Muscle layer of colon (tissue), 2 donors: ENCODE results near the gene HES5.
A peak's percentile ranks its signal among the peaks of the same experiment; 100 is the strongest.
"Not testable (repeated sequence)": the region's sequence is repeated elsewhere in the genome, so short reads cannot be mapped to it uniquely, and the experiment has no call there.

Source experiments
- H3K27ac ChIP-seq: one replicate; pipeline ENCODE4 v1.7.0; 2013; ENCODE audit warnings: low read depth, mild to moderate bottlenecking, low read length, moderate library complexity
- H3K27me3 ChIP-seq, 2 donors: one replicate each; pipeline ENCODE4 v1.7.0; 2013; ENCODE audit warnings: low read length in 2 of 2, mild to moderate bottlenecking in 2 of 2; ENCODE audit not compliant: insufficient read depth in 2 of 2, control insufficient read depth in 1 of 2
- H3K36me3 ChIP-seq: one replicate; pipeline ENCODE4 v1.7.0; 2013; ENCODE audit warnings: mild to moderate bottlenecking, low read length; ENCODE audit not compliant: insufficient read depth
- H3K4me1 ChIP-seq: one replicate; pipeline ENCODE4 v1.7.0; 2013; ENCODE audit warnings: mild to moderate bottlenecking, low read length; ENCODE audit not compliant: insufficient read depth
- H3K4me3 ChIP-seq, 2 donors: one replicate each; pipeline ENCODE4 v1.7.0; 2013; ENCODE audit warnings: low read length in 2 of 2, low read depth in 1 of 2, mild to moderate bottlenecking in 1 of 2, moderate library complexity in 1 of 2
- H3K9ac ChIP-seq: one replicate; pipeline ENCODE4 v1.7.0; 2013; ENCODE audit warnings: low read length
- H3K9me3 ChIP-seq: one replicate; pipeline ENCODE4 v1.7.0; 2013; ENCODE audit warnings: mild to moderate bottlenecking, low read length
- donor health status: abdominal sarcoma.
- donor health status: Adenocarcinoma of cecum.

HES5 gene

GRCh38 chr1:2551544-2551943, 21.5 kb upstream of the HES5 start:
- not testable (repeated sequence) for H3K36me3 ChIP-seq, H3K9ac ChIP-seq, H3K27ac ChIP-seq, H3K4me3 ChIP-seq, H3K9me3 ChIP-seq
- Histone ChIP-seq H3K27me3 (peaks cover 0 to 15% of the 10 kb centered on the region in 2 donors), H3K4me1 (peaks cover 29% of the 10 kb centered on the region)

- not testable (repeated sequence) for H3K9ac ChIP-seq, H3K27ac ChIP-seq, H3K4me3 ChIP-seq, H3K9me3 ChIP-seq, H3K36me3 ChIP-seq
- Histone ChIP-seq H3K27me3 (peaks cover 0 to 25% of the 10 kb centered on the region in 2 donors), H3K4me1 (peaks cover 29% of the 10 kb centered on the region)
Observed at GRCh38 chr1:2550309-2550861, 20.3 kb upstream of the HES5 start.

- H3K9me3 ChIP-seq, H3K4me3 ChIP-seq, H3K9ac ChIP-seq, H3K36me3 ChIP-seq: not testable (repeated sequence)
- peaks cover 0 to 33% of the 10 kb centered on the region in 2 donors for H3K27me3 ChIP-seq
- peaks cover 22% of the 10 kb centered on the region for H3K4me1 ChIP-seq
- peak overlapping the region; percentile 41 for H3K27ac ChIP-seq
Observed at GRCh38 chr1:2549367-2550029, 19.4 kb upstream of the HES5 start.

GRCh38 chr1:2548068-2548589, 18.1 kb upstream of the HES5 start:
- peaks cover 0 to 47% of the 10 kb centered on the region in 2 donors for H3K27me3 ChIP-seq
- no peak overlapping the region for H3K9ac ChIP-seq
- no peaks in the 10 kb centered on the region for H3K36me3 ChIP-seq
- no peaks in the 10 kb centered on the region for H3K9me3 ChIP-seq
- peak overlapping the region in 1 of 2 donors; percentile 47 for H3K4me3 ChIP-seq
- peak overlapping the region; percentile 27 for H3K27ac ChIP-seq
- H3K4me1 ChIP-seq: peaks cover 26% of the 10 kb centered on the region

GRCh38 chr1:2547210-2548067, 17.4 kb upstream of the HES5 start:
- H3K9ac ChIP-seq: no peak overlapping the region
- no peaks in the 10 kb centered on the region for H3K9me3 ChIP-seq
- H3K36me3 ChIP-seq: no peaks in the 10 kb centered on the region
- peak overlapping the region in 1 of 2 donors; percentile 47 for H3K4me3 ChIP-seq
- no peak overlapping the region for H3K27ac ChIP-seq
- H3K4me1 ChIP-seq: peaks cover 26% of the 10 kb centered on the region
- peaks cover 0 to 54% of the 10 kb centered on the region in 2 donors for H3K27me3 ChIP-seq

- H3K9ac ChIP-seq: no peak overlapping the region
- H3K4me1 ChIP-seq: peaks cover 26% of the 10 kb centered on the region
- H3K27me3 ChIP-seq: peaks cover 0 to 57% of the 10 kb centered on the region in 2 donors
Observed at GRCh38 chr1:2546515-2547209, 16.6 kb upstream of the HES5 start.

GRCh38 chr1:2545754-2546514, 15.9 kb upstream of the HES5 start:
- H3K27ac ChIP-seq: no peak overlapping the region
- H3K27me3 ChIP-seq: peaks cover 0 to 64% of the 10 kb centered on the region in 2 donors
- peaks cover 26% of the 10 kb centered on the region for H3K4me1 ChIP-seq
- no peaks in the 10 kb centered on the region for H3K9me3 ChIP-seq
- H3K36me3 ChIP-seq: no peaks in the 10 kb centered on the region
- H3K9ac ChIP-seq: no peak overlapping the region
- H3K4me3 ChIP-seq: no peak overlapping the region

More at GRCh38 chr1:2546515-2547209, 16.6 kb upstream of the HES5 start:
- no peak overlapping the region for H3K27ac ChIP-seq
- peak overlapping the region in 1 of 2 donors; percentile 47 for H3K4me3 ChIP-seq
- H3K9me3 ChIP-seq: no peaks in the 10 kb centered on the region
- H3K36me3 ChIP-seq: no peaks in the 10 kb centered on the region

GRCh38 chr1:2544875-2545640, 15.0 kb upstream of the HES5 start:
- no peaks in the 10 kb centered on the region for H3K9me3 ChIP-seq
- peaks cover 0 to 73% of the 10 kb centered on the region in 2 donors for H3K27me3 ChIP-seq
- no peak overlapping the region for H3K27ac ChIP-seq
- no peak overlapping the region for H3K4me3 ChIP-seq
- H3K9ac ChIP-seq: no peak overlapping the region
- H3K36me3 ChIP-seq: no peaks in the 10 kb centered on the region
- peaks cover 26% of the 10 kb centered on the region for H3K4me1 ChIP-seq

GRCh38 chr1:2544093-2544874, 14.2 kb upstream of the HES5 start:
- peaks cover 0 to 80% of the 10 kb centered on the region in 2 donors for H3K27me3 ChIP-seq
- no peak overlapping the region for H3K27ac ChIP-seq
- no peaks in the 10 kb centered on the region for H3K9me3 ChIP-seq
- H3K4me3 ChIP-seq: no peak overlapping the region
- no peaks in the 10 kb centered on the region for H3K36me3 ChIP-seq
- peaks cover 24% of the 10 kb centered on the region for H3K4me1 ChIP-seq
- H3K9ac ChIP-seq: no peak overlapping the region
